OCI-LY3 (cell line): ENCODE results near the gene SLC25A21.

Source experiments
- H2AFZ ChIP-seq: fragments of 200-600, 300-600 bp; shearing (Covaris generic); 2 replicates; pipeline ENCODE4 v1.6.0; 2014; ENCODE audit warnings: antibody characterized with exemption, low read depth, low read length
- H3K27ac ChIP-seq: fragments of 200-600, 300-600 bp; sonication (generic); 2 replicates; pipeline ENCODE4 v1.5.1; 2014; ENCODE audit warnings: mild to moderate bottlenecking, low read length, moderate library complexity, mixed read lengths
- H3K27me3 ChIP-seq: fragments of 200-600, 300-600 bp; sonication (generic); 2 replicates; pipeline ENCODE4 v1.6.1; 2014; ENCODE audit warnings: low read depth, low read length, mixed read lengths
- H3K36me3 ChIP-seq: fragments of 200-600, 300-600 bp; sonication (generic); replicated peaks from 2 replicates; pipeline ENCODE3; 2014; ENCODE audit warnings: low read depth, low read length, mixed read lengths
- H3K4me1 ChIP-seq: fragments of 300-600, 200-600 bp; sonication (generic); 2 replicates; pipeline ENCODE4 v1.6.1; 2014; ENCODE audit warnings: low read length, mixed read lengths
- H3K4me2 ChIP-seq: fragments of 200-600, 300-600 bp; sonication (generic); 2 replicates; pipeline ENCODE4 v1.6.1; 2014; ENCODE audit warnings: low read length, mixed read lengths
- H3K4me3 ChIP-seq: fragments of 300-600, 200-600 bp; sonication (generic); 2 replicates; pipeline ENCODE4 v1.5.1; 2014; ENCODE audit warnings: antibody characterized with exemption, mild to moderate bottlenecking, low read length, moderate library complexity
- H3K79me2 ChIP-seq: fragments of 300-600, 200-600 bp; shearing (Covaris generic); 2 replicates; pipeline ENCODE4 v1.6.1; 2014; ENCODE audit warnings: mild to moderate bottlenecking, low read length, mixed read lengths
- H3K9ac ChIP-seq: fragments of 300-600, 200-600 bp; shearing (Covaris generic); 2 replicates; pipeline ENCODE4 v1.6.0; 2014; ENCODE audit warnings: mild to moderate bottlenecking, low read length, moderate library complexity
- H3K9me3 ChIP-seq: fragments of 200-600, 300-600 bp; shearing (Covaris generic); 2 replicates; pipeline ENCODE4 v1.6.1; 2014; ENCODE audit warnings: low read length, mixed read lengths; ENCODE audit not compliant: insufficient read depth
- H4K20me1 ChIP-seq: fragments of 200-600, 300-600 bp; sonication (generic); 2 replicates; pipeline ENCODE4 v1.6.1; 2016; ENCODE audit warnings: low read length, mixed read lengths; ENCODE audit not compliant: insufficient read depth
- EZH2phosphoT487 ChIP-seq: fragments of 200-600 bp; shearing (Covaris generic); IDR thresholded peaks from 2 replicates; pipeline ENCODE4 v1.6.1; 2018; ENCODE audit warnings: antibody characterized with exemption, mixed run types, low read depth
- TF ChIP-seq, protein P1 (sequence below): fragments of 200-600, 300-600 bp; sonication (generic); IDR thresholded peaks from 2 replicates; pipeline ENCODE4 v1.5.1; 2014; ENCODE audit warnings: antibody characterized with exemption, low read length, low read depth

The SLC25A21 gene

DNA sequence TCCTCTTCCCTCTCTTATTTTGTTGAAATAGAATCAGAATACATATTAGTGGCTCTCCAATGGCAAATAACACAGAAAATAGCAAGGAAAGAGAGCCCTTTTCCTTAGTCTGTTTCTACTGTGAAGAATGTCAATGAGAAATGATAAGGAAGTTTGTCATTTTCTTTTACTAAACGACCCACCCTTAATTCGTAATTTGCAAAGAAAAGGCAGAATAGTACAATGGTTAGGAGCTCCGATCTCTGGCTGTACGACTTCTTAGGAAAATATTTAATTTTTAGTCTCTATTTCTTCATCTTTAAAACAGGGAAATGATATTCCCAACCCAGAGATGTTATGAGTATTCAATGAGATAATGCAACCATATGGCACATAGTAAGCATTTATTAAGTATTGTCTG, 504.7 kb downstream of the SLC25A21 start:
- H3K4me3 ChIP-seq, result no peak overlapping the region
- H3K9me3 ChIP-seq, result no peaks in the 10 kb centered on the region
- no peak overlapping the region for H3K4me2 ChIP-seq
- H3K36me3 ChIP-seq, result no peaks in the 10 kb centered on the region
- H3K9ac ChIP-seq, result no peak overlapping the region
- no peak overlapping the region for H3K27ac ChIP-seq
- H4K20me1 ChIP-seq, result no peaks in the 10 kb centered on the region
- peaks cover 6% of the 10 kb centered on the region for H3K4me1 ChIP-seq
- no peaks in the 10 kb centered on the region for H3K79me2 ChIP-seq
- TF ChIP-seq, protein P1, sequence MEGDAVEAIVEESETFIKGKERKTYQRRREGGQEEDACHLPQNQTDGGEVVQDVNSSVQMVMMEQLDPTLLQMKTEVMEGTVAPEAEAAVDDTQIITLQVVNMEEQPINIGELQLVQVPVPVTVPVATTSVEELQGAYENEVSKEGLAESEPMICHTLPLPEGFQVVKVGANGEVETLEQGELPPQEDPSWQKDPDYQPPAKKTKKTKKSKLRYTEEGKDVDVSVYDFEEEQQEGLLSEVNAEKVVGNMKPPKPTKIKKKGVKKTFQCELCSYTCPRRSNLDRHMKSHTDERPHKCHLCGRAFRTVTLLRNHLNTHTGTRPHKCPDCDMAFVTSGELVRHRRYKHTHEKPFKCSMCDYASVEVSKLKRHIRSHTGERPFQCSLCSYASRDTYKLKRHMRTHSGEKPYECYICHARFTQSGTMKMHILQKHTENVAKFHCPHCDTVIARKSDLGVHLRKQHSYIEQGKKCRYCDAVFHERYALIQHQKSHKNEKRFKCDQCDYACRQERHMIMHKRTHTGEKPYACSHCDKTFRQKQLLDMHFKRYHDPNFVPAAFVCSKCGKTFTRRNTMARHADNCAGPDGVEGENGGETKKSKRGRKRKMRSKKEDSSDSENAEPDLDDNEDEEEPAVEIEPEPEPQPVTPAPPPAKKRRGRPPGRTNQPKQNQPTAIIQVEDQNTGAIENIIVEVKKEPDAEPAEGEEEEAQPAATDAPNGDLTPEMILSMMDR, result no peak
- TF ChIP-seq EZH2phosphoT487, result no peak
- no peak overlapping the region for H2AFZ ChIP-seq
- no peaks in the 10 kb centered on the region for H3K27me3 ChIP-seq

DNA sequence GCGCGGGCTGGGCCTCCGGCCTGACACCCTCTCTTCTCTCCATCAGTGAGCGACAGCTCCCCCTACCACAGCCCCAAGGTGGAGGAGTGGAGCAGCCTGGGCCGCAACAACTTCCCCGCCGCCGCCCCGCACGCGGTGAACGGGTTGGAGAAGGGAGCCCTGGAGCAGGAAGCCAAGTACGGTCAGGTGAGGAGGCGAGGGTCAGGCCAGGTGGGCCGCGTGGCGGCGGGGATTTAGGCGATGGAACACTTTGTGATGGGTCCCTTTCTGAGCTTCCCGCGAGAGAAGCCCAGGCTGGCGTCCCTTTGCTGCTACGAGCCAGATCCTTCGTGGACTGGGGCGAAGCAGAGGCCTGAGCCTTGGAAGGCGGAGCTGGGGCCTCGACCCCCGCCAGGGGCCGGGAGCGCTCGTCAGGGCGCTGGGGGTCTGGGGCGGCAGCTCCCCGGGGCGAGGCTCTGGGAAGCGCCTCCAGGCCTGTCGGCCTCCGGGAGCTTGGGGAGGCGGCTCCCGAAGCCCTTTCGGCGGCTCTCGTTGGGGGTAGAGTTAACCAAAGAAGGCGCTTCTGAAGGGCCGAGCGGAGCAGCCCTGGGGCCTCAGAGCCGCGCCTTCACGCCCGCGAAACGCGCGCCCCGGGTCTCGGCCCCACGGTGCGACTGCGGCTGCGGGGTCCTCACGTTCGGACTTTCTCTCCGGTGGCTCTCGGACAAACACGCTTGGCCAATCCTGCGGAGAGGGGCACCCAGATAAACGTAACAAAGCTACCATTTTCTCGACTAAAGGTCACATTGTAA, 505.8 kb downstream of the SLC25A21 start:
- H3K27ac ChIP-seq, result no peak overlapping the region
- no peaks in the 10 kb centered on the region for H3K36me3 ChIP-seq
- no peak for TF ChIP-seq EZH2phosphoT487
- TF ChIP-seq, protein P1, result no peak
- H4K20me1 ChIP-seq, result no peaks in the 10 kb centered on the region
- no peak overlapping the region for H2AFZ ChIP-seq
- H3K4me2 ChIP-seq, result no peak overlapping the region
- H3K27me3 ChIP-seq, result no peaks in the 10 kb centered on the region
- peaks cover 6% of the 10 kb centered on the region for H3K4me1 ChIP-seq
- H3K9me3 ChIP-seq, result no peaks in the 10 kb centered on the region
- no peak overlapping the region for H3K9ac ChIP-seq
- H3K79me2 ChIP-seq, result no peaks in the 10 kb centered on the region
- no peak overlapping the region for H3K4me3 ChIP-seq

DNA sequence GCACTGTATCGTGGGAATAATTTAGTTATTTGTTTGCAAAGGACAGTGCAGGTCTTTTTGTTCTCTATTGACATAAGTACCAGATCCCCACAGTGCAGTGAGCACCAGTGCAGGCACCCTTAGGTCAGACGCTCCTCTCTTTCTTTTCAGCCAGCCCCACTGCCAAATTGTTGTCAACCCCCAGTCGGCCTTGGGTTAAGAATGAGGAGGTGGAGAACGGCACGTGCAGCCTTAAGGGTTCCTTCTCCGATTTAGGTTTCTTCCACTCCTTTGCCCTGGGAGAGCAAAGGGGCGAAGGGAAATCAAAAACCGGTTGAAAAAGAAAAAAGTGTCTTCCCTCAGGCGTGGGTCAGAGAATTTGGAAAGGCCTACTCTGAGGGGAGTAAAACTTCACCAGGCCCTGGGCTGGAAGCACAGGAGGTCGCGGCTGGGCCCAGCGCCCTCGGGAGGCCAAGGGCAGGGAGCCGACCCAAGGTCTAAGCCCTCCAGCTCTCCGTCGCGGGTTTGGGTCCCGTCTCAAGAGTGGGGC, 506.5 kb downstream of the SLC25A21 start:
- Histone ChIP-seq H3K27me3 (no peaks in the 10 kb centered on the region), H3K4me2 (no peak overlapping the region), H2AFZ (no peak overlapping the region), H3K9ac (no peak overlapping the region), H3K4me3 (no peak overlapping the region), H3K27ac (no peak overlapping the region), H4K20me1 (no peaks in the 10 kb centered on the region), H3K79me2 (no peaks in the 10 kb centered on the region), H3K36me3 (no peaks in the 10 kb centered on the region), H3K9me3 (no peaks in the 10 kb centered on the region), H3K4me1 (peaks cover 6% of the 10 kb centered on the region)
- TF ChIP-seq, protein P1, result no peak
- TF ChIP-seq EZH2phosphoT487, result no peak

DNA sequence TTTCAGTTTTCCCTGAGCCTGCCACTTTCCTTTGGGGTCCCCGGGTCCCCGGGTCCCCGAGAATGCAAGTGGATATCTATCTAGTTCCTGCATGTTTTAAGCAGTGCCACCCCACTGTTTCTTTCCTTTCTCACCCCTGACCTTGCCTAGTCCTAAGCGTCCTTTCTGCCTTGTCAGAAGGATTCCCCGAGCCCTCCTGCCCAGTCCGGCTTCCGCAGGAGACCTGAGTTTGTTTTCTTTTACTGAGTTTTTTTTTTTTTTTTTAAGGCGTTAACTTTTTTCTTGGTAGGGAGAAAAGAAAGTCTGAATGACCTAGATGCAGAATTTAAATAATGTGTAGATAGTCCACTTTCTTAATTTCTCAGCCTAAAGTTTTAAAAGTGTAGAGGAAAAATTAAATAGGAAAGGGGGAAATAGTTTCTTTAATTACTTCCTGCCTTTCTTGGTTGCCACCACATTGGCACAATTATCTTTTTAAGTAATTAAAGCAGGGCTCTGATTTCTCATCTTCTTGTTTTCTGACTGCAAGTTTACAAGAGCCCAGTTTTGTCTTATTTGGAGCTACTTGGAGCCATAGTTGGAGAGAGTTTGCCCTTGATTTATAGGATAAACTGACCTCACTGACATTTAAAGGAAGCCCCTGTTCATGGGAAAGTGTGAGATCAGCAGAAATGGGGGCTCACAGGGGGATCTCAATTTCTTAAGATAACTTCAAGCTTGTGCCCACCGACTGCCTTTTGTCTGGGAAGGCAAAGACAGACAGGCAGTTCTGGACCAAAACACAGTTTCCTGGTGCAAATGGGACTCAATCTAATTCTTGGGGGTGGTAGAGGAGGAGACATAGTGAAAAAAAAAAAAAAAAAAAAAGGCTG, 507.8 kb downstream of the SLC25A21 start:
- no peak overlapping the region for H3K4me2 ChIP-seq
- TF ChIP-seq, protein P1, result no peak
- no peak for TF ChIP-seq EZH2phosphoT487
- no peak overlapping the region for H3K27ac ChIP-seq
- H3K79me2 ChIP-seq, result no peaks in the 10 kb centered on the region
- H3K27me3 ChIP-seq, result no peaks in the 10 kb centered on the region
- no peak overlapping the region for H3K4me3 ChIP-seq
- H3K9ac ChIP-seq, result no peak overlapping the region
- H4K20me1 ChIP-seq, result no peaks in the 10 kb centered on the region
- no peaks in the 10 kb centered on the region for H3K36me3 ChIP-seq
- H3K9me3 ChIP-seq, result no peaks in the 10 kb centered on the region
- peaks cover 18% of the 10 kb centered on the region for H3K4me1 ChIP-seq
- H2AFZ ChIP-seq, result no peak overlapping the region
